HG03064 (cell line): ENCODE data around the gene KCNJ10.
A peak's percentile ranks its signal among the peaks of the same experiment; 100 is the strongest.

Experiments used
- ATAC-seq: cut with Tn5 transposase; IDR thresholded peaks from one replicate; pipeline ENCODE4 v1.9.1; 2021; ENCODE audit warnings: low read depth; ENCODE audit not compliant: unreplicated experiment

The KCNJ10 gene

DNA sequence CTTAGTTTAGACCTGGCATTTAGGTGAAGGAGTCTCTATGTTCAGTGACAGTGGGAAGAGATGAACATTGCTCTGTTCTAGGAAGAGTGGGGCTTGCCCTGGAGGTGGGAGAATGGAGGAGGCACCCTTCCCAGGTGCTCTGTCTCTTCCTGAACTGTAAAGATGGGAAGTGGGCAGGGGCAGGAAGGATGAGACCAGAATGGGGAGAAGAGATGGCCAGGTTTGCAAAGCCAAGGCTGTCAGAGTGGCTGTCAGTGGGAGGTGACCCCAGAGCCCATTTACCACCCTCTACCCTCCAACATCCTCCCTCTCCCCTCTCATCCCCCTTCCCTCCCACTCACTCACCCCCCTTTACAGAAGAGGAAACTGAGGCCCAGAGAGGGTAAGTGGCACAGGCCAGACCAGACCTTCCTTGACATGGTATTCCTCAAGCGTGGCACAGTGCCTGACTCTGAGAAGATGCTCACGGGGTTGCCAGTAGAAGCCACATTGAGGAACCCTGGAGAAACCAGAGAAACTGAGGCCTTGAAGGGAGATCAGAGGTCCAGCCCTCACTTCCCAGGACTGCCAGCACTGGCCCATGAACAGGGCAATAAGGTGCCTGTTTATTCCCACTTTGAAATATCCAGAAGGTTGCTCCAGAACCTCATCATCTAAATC lies 29.9 kb upstream of the KCNJ10 start:
- ATAC-seq: no peak

DNA sequence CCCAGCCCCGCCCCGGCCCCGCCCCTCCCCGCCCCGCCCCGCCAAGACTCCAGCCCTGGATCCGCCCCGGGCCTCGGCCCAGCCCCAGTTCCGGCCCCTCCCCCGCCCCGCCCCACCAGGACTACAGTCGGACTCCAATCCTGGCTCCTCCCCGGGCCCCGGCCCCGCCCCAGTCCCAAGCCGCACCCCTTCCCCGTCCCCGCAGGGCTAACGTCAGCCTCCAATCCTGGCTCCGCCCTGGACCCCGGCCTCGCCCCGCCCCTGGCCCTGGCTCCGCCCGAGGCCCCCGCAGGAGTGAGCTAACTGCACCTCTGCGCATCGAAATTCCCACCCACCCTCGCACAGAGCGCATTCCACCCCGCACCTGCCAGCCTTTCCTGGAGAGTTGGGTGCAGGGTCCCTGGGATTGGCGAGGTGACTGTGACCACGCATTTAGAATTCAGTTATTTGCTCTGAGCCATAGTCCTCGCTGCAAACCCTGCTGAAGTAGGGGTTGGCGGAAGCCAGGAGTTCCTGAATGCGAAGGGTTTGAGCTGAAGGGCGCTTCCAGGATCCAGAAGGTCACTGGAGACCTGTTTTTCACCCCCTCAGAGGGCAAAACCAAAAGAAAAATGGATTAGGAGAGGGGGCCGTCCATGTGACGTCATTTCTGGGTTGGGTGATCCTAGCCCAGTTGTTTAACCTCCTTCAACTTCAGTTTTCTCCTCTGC lies 29.0 kb upstream of the KCNJ10 start:
- ATAC-seq: peak; percentile 78

DNA sequence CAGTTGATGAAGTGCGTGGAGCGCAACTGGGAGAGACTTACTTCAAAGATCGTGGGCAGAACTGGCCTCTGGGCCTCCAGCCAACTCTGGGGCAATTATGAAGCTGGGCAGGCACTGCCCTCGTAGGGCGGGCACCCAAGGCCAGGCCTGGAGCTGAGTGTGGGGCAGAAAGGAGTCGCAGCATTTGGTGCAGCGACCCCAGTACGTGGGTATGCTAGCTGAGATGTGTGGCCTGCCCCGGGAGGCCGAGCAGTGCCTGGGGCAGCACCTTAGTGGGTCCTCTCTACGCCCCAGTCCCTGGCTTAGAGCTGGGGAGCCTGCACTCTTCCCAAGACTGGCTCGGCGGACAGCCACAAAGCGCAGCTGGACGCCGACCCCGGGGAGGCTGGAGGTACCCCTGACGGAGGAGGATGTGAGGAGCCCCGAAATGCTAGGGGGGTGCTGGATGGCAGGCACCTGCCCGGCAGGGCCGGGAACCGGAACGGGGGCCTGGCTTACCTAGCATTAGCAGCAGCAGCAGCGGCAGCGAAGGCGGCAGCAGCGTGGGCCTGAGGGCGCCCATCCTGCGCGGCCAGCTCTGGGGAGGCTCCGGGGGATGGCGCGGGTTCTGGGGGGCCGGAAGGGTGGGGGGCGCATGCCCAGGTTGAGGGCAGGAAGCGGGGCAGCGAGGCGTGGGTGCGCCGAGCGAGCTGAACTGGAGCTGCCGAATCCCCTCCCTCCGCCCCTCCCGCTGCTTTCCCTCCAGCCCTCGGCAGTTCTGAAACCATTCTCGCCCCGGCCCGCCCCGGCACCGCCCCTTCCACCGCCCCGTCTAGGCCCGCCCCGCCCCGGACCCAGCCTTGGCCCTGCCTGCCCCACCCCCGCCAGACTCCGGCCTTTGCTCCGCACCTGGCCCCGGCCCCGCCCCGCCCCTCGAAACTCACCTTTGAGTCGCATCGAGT lies 28.2 kb upstream of the KCNJ10 start, which contains the start of gene IGSF8:
IGSF8 (minus strand) TSS at position 709 of the 941 bp plus-strand sequence; CDS start at position 562, 147 bp downstream.
- peak; percentile 45 for ATAC-seq

DNA sequence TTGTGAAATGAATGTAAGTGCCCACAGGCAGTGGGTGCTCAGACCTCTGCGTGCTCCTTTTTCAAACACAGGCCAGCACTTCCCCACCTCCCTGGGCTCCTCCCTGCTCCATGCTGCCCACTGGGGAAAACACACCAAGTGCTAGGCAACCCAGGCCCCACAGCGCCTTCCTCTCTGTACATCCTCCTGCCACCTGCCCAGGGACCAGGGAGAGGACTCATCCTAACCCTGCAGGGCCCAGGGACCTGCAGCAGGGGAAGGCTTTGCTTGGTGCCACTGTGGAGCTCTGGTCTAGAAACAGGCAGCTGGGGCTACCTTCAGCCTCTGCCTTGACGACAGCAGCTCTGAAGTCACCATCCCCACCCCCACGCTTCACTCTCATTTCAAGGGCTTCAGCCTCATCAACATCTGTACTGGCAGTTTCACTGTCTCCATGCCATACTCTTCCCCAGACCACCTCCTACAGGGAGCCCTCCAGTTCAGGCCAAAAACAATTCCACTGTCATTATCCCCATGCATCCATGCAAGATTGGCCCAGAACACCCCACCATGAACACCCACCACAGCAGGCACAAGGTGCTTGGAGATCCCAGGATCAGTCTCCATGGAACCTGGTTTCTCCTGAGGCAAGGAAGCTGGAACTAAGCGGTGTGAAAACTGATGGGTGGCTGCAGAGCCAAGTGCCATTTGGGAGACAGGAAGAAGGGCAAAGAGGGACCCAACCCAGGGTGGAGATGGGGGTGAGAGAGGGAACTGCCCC lies 27.4 kb upstream of the KCNJ10 start:
- no peak for ATAC-seq

DNA sequence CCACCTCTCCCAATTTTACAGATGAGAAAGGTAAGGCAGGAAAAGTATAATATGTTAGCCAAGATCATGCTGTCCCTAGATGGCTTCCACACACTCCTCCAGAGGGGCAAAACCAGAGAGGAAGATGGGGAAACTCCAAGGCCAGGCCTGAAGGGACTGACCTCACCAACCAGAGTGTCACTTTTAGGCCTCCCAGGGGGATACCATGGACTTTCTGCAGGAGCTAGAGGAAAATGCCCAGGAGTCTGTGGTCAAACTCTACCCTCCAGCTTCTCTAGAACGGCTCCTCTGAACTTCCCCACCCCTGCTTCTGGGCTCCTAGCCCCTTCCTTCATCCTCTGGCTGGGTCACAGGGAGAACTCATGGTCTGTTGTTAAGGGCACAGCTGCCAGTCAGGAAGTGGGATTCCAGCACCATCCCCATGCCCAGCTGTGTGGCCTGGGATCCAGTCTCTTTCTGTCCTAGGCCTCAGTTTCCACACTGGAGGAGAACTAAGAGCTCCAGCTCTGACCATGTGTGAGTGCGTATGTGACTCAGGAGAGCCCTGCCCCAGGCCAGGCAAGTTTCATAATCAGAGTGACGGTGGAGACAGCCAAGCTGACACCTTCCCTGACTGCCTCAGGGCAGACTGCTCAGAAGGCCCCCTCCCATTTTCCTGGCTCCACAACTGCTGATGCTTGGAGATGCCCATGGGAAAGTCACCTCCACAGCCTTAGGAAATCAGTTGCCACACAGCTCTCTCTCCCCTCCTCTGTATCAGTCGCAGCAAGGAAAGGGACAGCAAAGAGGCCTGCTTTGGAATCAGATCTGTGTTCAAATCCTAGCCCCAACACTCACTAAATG lies 26.5 kb upstream of the KCNJ10 start:
- ATAC-seq: no peak

DNA sequence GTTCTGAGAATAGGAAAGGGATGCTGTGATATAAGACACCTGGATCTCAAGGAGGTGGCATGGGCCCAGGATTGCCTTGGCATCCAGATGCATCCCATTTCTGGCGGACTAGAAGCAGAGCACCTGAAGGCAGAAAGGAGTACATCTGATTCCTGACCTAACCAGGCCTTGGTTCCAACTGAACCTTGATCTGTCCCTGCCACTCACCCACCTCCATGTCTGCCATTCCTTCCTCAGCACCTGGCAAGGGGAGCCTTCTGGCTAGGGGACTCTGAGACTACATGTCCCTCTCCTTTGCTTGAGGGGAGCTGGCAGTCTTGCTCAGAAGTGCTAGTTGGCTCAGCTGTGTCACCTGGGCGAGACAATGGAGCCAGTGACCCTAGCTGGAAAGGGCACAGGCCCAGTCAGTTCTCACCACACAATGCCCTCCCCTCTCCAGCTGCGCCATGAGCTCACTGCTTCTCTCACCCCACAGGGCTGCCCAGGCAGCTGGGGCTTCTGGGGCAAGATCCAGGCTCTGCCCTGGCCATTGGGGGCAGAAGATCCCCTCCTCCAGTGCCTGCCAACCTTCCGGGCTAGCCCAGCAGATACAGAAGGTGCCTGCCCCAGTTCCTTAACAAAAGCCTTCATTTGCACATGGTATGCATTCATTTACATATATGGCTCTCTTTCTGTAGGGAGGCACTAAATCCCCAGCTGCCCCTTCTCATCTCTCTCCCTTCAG lies 25.6 kb upstream of the KCNJ10 start:
- no peak for ATAC-seq

DNA sequence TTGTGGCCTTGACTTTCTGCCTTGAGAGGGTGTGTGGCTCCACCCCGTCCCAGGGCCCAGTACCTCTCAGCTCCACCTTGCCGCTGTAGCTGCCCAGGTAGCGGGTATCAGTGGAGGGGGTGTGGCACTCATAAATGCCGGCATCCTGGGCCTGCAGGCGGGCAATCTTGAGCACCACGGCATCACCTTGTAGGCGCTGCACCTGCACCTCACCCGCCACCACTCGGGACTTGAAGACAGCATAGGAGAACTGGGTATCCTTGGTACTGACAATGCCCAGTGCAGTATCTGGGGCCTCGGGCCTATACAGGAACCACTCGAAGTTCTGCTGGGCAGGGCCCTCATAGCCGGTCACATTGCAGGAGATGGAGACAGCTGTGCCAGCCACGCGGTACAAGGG lies 24.8 kb upstream of the KCNJ10 start:
- no peak for ATAC-seq

DNA sequence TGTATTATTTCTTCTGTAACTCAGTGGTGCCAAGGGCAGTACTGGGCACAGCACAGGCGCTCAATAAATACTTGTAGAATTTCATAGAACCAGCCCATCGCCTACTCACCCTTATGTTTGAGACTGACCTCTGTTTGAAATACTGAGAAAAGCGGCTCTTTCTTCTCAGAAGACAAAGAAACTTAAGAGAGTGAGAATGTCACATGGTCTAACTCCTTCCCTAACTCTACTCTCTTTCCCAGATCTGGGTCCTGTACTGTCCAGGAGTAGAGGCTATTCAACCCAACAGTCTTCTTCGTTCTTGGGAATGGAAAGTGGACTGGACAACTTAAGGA lies 24.3 kb upstream of the KCNJ10 start:
- no peak for ATAC-seq

DNA sequence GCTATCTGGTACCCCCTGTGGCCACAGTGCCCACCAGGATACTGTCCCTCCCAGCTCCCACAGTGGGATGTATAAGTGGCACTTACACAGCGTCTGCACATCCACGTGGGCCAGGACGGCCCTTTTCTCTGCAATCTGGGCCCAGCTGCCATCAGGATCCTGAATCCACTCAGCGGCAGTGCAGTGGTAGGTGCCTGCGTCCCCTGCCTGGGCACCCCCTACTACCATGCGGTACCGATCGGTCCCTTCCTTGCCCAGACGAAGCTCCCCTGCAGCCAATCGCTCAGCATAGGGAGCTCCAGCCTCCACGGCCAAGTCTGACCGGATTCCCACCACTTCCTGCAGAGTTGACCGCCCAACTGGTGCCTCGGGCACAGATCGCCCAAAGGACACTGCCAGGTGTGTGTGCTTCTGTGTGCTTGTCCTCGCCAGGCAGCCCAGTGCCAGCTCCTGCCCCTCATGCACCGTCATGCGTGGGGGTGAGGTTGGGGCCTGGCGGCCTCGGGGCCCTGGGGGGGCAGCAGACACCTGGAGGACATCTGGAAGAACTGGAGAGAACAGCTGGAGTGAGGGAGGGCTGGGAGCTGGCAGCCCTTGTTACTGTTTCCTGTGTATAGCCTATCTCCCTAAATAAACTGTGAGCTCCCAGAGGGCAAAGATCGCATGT lies 23.8 kb upstream of the KCNJ10 start:
- no peak for ATAC-seq

DNA sequence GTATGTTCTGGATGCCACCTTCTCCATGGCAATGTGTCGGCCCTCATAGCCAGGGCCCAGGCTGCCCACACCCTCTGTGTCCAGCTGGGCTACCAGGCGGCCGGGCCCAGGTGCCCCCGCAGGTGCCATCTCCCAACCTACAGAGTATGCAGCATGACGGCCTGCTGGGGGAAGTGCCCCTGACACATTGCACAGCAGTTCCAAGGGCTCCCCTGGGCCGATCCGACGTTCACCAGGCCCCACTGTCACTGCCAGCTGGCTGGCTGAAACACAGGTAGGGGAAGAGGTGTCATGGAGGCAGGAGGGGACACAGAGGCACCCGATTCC lies 23.1 kb upstream of the KCNJ10 start:
- no peak for ATAC-seq

DNA sequence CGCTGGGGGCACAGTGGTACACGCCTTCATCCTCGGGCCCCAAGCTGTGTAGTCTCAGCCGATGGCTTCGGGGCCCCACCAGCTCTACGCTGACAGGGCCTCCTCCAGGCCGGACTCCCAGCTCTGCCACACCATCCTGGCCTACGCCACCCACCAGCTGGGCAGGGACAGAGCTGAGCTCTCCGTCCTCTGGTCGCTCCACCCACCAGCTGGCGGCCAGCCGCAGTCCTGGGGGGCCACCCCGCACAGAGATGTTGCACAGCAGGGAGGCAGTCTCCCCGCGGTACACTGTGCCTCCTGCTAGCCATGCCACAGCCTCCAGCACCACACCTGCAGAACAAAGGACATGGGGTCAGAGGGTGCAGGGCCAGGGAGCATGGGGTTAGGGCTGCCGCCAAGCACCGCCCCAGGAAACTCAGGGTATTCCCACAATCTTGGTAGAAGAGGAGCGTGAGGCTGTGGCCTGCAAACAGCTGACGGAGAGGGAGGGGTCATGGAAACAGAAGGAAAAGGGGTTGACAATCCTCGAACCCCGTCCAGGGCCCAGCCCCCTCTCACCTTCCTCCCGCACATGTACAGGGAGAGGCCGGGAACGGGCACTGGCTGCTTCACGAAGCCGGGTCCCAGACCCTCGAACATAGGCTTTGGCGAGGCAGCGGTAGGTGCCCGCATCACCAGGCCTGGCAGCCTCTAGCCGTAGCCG lies 22.6 kb upstream of the KCNJ10 start:
- no peak for ATAC-seq

DNA sequence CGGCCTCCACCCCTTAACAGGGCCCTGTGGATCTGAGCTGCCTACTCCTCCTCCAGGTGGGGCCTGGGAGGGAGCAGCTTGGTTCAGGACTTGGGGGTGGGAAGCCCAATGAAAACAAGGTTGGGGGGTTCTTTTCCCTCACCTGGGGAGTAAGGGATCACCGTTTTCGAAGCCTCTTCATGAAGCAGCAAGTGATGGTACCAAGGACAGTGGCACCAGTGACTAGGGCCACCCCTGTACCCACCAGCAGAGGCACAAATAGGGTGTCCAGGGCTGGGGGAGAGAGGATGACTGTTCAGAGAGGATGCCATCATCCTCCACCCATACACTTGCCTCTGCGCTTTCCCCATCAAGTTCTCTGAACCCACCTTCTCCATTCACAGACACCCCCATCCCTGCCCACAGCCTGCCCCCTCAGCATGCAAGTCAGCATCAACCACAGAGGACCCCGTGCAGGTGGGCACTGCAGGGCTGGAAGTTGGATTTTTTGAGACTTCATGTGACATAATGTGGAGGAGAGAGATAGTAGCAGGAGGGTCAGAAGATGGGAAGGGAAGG lies 21.8 kb upstream of the KCNJ10 start:
- no peak for ATAC-seq

DNA sequence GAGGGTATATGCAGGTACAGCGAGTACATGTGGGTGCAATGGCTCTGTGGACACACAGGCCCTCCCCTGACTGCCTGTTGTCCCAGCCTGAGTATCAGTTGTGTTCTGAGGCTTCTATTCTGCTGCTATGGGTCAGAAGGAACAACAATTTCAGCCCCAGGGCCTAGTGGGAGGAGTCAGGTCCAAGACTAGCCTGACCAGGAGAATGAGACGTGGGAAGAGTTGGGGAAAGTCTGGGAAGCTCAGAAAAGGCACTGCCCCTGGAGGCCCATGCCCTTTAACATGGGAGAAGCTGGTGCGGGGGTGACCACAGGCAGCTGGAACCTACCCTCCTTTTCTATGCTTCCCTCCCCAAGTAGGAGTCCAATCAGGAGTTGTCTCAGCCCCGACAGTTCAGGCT lies 20.8 kb upstream of the KCNJ10 start:
- no peak for ATAC-seq

DNA sequence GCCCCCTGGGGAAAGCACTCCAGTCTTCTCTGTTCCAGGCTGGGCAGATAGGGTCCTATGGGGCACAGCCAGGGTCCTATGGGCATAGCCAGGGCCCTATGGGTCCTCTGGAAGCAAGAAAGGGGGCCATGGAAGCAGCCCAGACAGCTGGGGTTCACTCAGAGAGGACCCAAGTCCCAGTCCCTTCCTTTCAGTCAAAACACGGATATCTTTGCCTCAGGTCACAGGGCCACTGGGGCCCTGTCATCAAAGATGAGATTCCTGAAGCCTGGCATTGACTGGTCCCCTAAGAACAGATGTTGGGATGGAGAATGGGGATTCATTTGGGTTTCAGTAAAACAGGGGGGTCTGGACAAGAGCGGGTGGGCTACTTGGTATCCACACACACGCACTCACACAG lies 19.9 kb upstream of the KCNJ10 start:
- ATAC-seq: no peak

DNA sequence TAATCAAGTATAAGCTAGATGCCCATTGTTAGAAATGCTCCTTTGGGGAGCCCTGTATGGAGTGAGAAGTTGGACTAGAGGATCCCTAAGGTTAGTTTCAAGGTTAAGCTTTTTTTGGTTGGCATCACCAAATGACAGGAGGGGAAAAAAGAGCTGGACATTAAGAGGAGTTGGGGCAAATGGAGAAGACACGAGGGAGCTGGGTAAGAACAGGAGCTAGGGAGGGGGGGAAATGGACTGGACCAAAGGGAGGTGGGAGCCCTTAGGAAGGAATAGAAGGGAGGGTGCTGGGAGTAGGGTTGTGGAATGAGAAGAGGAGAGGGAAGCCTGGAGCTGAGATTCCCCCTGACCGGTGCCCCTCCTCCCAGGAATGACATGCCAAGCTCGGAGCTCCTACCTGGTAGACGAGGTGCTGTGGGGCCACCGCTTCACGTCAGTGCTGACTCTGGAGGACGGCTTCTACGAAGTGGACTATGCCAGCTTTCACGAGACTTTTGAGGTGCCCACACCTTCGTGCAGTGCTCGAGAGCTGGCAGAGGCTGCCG lies 17.2 kb upstream of the KCNJ10 start:
- ATAC-seq: no peak

DNA sequence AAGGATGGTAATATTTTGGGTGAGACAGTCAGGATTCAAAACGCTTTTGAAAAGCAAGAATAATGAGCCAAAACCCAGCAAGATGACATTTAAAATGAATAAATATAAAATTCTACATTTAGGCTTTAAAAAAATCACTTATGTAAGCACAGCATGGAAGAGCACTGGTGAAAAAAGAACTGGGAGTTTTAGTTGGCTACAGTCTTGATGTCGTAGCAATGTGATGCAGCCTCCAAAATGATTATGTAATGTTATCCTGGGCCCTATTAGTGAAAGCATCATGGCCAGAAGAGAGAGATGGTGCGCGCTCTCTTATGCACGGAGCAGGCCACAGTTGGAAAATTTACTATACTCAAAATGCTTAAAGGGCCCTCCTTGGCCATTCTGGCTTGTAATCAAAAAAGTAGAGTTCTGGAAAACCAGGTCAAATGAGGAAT lies 16.5 kb upstream of the KCNJ10 start:
- no peak for ATAC-seq

DNA sequence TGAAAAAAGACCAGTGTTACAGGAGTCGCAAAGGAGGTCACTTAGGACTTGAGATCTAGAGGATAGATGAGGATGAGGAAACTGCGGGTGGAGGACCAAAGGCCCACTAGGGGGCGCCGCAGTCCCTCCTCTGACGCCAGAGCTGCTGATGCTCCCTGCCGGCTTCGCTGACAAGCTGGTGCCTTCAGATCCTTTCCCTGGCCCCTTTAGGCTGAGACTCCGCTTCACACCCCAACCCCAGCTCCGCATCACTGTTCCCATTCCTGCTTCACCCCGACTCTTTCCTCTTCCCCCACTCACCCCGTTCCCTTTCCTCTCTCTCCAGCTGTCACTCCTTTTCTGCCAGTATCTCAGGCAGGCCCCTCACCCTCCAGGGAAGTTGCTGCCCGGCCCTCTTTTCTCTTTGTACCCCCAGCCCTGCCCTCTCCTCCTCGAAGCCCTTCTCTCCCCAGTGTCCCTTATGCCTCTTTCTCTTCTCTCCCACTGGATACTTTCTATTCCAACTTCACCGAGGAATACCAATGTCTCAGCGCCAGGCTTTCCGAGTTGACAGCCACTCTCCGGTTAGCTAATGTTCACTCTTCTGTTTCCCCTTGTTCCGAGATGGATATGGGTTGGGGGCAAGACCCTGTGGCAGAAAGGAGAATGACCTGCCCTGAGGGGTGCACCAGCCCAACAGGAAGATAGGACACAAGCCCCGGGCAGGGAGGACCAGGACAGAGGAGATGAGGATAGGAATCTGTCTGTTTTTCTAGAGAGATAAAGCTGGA lies 15.9 kb upstream of the KCNJ10 start:
- no peak for ATAC-seq
